Skeletal muscle satellite cell (primary cell): ENCODE results near the gene OSER1.

Experiments
- H3K27me3 ChIP-seq: 2 replicates; pipeline ENCODE4 v1.7.0; 2013; ENCODE audit warnings: low read length; ENCODE audit not compliant: control insufficient read depth, insufficient read depth
- H3K36me3 ChIP-seq: 2 replicates; pipeline ENCODE4 v1.7.0; 2013; ENCODE audit warnings: mild to moderate bottlenecking, control low read depth, low read length; ENCODE audit not compliant: insufficient read depth
- H3K4me1 ChIP-seq: 2 replicates; pipeline ENCODE4 v1.7.0; 2013; ENCODE audit warnings: low read length; ENCODE audit not compliant: control insufficient read depth, insufficient read depth
- H3K4me2 ChIP-seq: 2 replicates; pipeline ENCODE4 v1.7.0; 2013; ENCODE audit warnings: mild to moderate bottlenecking, low read length
- H3K4me3 ChIP-seq: 2 replicates; pipeline ENCODE4 v1.7.0; 2013; ENCODE audit warnings: low read length
- H3K9ac ChIP-seq: 2 replicates; pipeline ENCODE4 v1.7.0; 2013; ENCODE audit warnings: mild to moderate bottlenecking, low read depth, low read length, moderate library complexity
- H3K9me3 ChIP-seq: replicated peaks from 2 replicates; pipeline ENCODE4 v1.7.0; 2013; ENCODE audit warnings: mild to moderate bottlenecking, control low read depth, low read length

OSER1 gene

GRCh38 chr20:44151621-44152416 is 58.8 kb downstream of the OSER1 start:
- no peak overlapping the region for H3K4me3 ChIP-seq
- no peaks in the 10 kb centered on the region for H3K9me3 ChIP-seq
- H3K4me2 ChIP-seq: no peak overlapping the region
- no peak overlapping the region for H3K9ac ChIP-seq
- peaks cover 10% of the 10 kb centered on the region for H3K4me1 ChIP-seq
- no peaks in the 10 kb centered on the region for H3K36me3 ChIP-seq
- peaks cover 6% of the 10 kb centered on the region for H3K27me3 ChIP-seq

- Histone ChIP-seq H3K9me3 (no peaks in the 10 kb centered on the region), H3K4me3 (no peak overlapping the region), H3K27me3 (peaks cover 13% of the 10 kb centered on the region), H3K36me3 (no peaks in the 10 kb centered on the region), H3K4me1 (peaks cover 12% of the 10 kb centered on the region), H3K4me2 (no peak overlapping the region), H3K9ac (no peak overlapping the region)
Measured at GRCh38 chr20:44146272-44146671, 64.3 kb downstream of the OSER1 start.
